NB4 (cell line): ENCODE results near the gene ARCN1.

Experiments
- CTCF ChIP-seq: IDR thresholded peaks from one replicate; pipeline ENCODE4 v1.5.1; 2012; ENCODE audit warnings: low read depth, low read length
- MAX ChIP-seq: IDR thresholded peaks from 2 replicates; pipeline ENCODE4 v1.6.1; 2011; ENCODE audit warnings: low read depth, low read length
- MYC ChIP-seq: IDR thresholded peaks from 2 replicates; pipeline ENCODE4 v1.6.1; 2011; ENCODE audit warnings: low read depth, low read length
- POLR2A ChIP-seq: IDR thresholded peaks from 2 replicates; pipeline ENCODE4 v1.6.1; 2011; ENCODE audit warnings: mild to moderate bottlenecking; ENCODE audit not compliant: insufficient read length; ENCODE audit errors: extremely low read depth

- TF ChIP-seq MAX (no peak), CTCF (no peak), MYC (no peak), POLR2A (no peak)
Observed at GRCh38 chr11:118628031-118628430, 55.8 kb downstream of the ARCN1 start.
